ENCODE results near the gene RAD9B.

Gene RAD9B

GRCh38 chr12:110531741-110532333 lies 29.7 kb downstream of the RAD9B start:
- Histone ChIP-seq H3K27ac (peak overlapping the region; percentile 38), H3K27me3 (ENCODE audit: insufficient read depth, low read depth) (no peaks in the 10 kb centered on the region), H2AFZ (ENCODE audit: low read depth) (no peak overlapping the region), H3K79me2 (ENCODE audit: insufficient read depth, low read depth) (no peaks in the 10 kb centered on the region), H3K9ac (no peak overlapping the region), H3K4me3 (IDR thresholded peaks at IDR 0.05; ENCODE audit: insufficient read depth, low read depth, low read length) (no peak overlapping the region), H3K4me2 (peak overlapping the region; percentile 49), H3K4me1 (ENCODE audit: low read depth, poor library complexity, severe bottlenecking) (peaks cover 41% of the 10 kb centered on the region), H4K20me1 (ENCODE audit: insufficient read depth) (no peaks in the 10 kb centered on the region), H3K36me3 (ENCODE audit: insufficient read depth) (no peaks in the 10 kb centered on the region)
- TF ChIP-seq CTCF (conservative IDR thresholded peaks at IDR 0.05; ENCODE audit: low read depth, low read length) = no peak

GRCh38 chr12:110532644-110533043 lies 30.5 kb downstream of the RAD9B start:
- Histone ChIP-seq H3K4me2 (peak overlapping the region; percentile 49; the same call in 1 of the 2 replicates), H3K36me3 (ENCODE audit: insufficient read depth) (no peaks in the 10 kb centered on the region), H3K9ac (no peak overlapping the region), H3K79me2 (ENCODE audit: insufficient read depth, low read depth) (no peaks in the 10 kb centered on the region), H3K4me1 (ENCODE audit: low read depth, poor library complexity, severe bottlenecking) (peaks cover 41% of the 10 kb centered on the region), H3K4me3 (IDR thresholded peaks at IDR 0.05; ENCODE audit: insufficient read depth, low read depth, low read length) (no peak overlapping the region), H3K27me3 (ENCODE audit: insufficient read depth, low read depth) (no peaks in the 10 kb centered on the region), H4K20me1 (ENCODE audit: insufficient read depth) (no peaks in the 10 kb centered on the region), H2AFZ (ENCODE audit: low read depth) (no peak overlapping the region), H3K27ac (peak overlapping the region; percentile 38; the same call in 1 of the 2 replicates)
- no peak for TF ChIP-seq CTCF (conservative IDR thresholded peaks at IDR 0.05; ENCODE audit: low read depth, low read length)

DNA sequence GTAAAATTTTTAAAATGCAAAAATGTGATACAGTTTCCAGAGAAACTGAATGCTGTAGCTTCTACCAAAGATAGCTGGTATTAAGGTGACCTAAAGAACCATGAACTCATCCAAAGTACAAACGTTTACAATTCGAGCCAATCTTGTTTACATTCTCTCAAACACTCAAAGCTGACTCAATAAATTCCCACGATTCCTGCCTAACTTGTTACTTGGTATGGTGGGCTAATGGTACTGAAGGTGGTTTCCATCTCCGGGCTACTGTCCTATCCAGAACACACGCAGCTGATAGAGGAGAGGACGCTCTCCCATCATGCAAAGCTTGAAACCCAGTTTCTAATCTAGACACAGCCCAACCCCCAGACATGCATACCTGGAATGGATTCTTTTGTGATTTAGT lies 31.5 kb downstream of the RAD9B start:
- Histone ChIP-seq H3K4me3 (IDR thresholded peaks at IDR 0.05; ENCODE audit: insufficient read depth, low read depth, low read length) (no peak overlapping the region), H3K27me3 (ENCODE audit: insufficient read depth, low read depth) (no peaks in the 10 kb centered on the region), H3K36me3 (ENCODE audit: insufficient read depth) (no peaks in the 10 kb centered on the region), H3K4me1 (ENCODE audit: low read depth, poor library complexity, severe bottlenecking) (peaks cover 41% of the 10 kb centered on the region), H3K27ac (no peak overlapping the region), H3K79me2 (ENCODE audit: insufficient read depth, low read depth) (no peaks in the 10 kb centered on the region), H4K20me1 (ENCODE audit: insufficient read depth) (no peaks in the 10 kb centered on the region), H2AFZ (ENCODE audit: low read depth) (no peak overlapping the region), H3K9ac (no peak overlapping the region), H3K4me2 (0 out of 2 replicates have a peak overlapping the region, but pooled peaks have one; percentile 7)
- no peak for TF ChIP-seq CTCF (conservative IDR thresholded peaks at IDR 0.05; ENCODE audit: low read depth, low read length)

DNA sequence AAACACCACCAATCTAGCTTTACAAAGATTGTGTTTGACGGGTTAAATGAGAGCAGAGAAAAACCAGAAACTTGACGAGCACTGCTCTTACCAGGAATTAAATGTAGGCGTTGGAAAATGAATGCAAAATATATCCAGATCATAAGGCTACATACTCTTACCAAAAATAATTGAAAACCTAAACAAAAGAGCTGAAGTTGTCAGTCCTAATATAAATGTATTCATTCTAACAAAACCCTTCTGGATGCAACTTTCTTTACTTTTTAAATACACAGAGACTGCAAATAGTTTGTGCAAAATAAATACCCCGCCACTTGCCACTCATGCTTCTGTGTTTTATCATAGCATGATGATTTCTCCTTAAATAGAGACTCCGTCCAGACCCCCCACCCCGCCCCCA lies 32.7 kb downstream of the RAD9B start:
- peaks cover 41% of the 10 kb centered on the region for H3K4me1 ChIP-seq (ENCODE audit: low read depth, poor library complexity, severe bottlenecking)
- H3K27me3 ChIP-seq (ENCODE audit: insufficient read depth, low read depth) = no peaks in the 10 kb centered on the region
- H3K9ac ChIP-seq = no peak overlapping the region
- no peak overlapping the region for H3K27ac ChIP-seq
- H3K4me2 ChIP-seq = no peak overlapping the region
- no peaks in the 10 kb centered on the region for H3K79me2 ChIP-seq (ENCODE audit: insufficient read depth, low read depth)
- no peaks in the 10 kb centered on the region for H3K36me3 ChIP-seq (ENCODE audit: insufficient read depth)
- no peak overlapping the region for H3K4me3 ChIP-seq (IDR thresholded peaks at IDR 0.05; ENCODE audit: insufficient read depth, low read depth, low read length)
- H4K20me1 ChIP-seq (ENCODE audit: insufficient read depth) = no peaks in the 10 kb centered on the region
- TF ChIP-seq CTCF (conservative IDR thresholded peaks at IDR 0.05; ENCODE audit: low read depth, low read length) = no peak
- no peak overlapping the region for H2AFZ ChIP-seq (ENCODE audit: low read depth)

Data from KMS-11 (cell line).